Keratinocyte (primary cell): Measurements from ENCODE around the gene MYT1. TPM values are rescaled to one million over a fixed set of nuclear protein-coding genes. Genes with fewer than 3 reads are reported as not detected.

Experiments used
- DNase-seq: peaks from one replicate; pipeline ENCODE4 v3.0.0-alpha.2; 2011; ENCODE audit warnings: low read depth, missing footprints, low spot score
- FAIRE-seq: peaks from 2 replicates; lab custom pipeline; 2011; peaks lifted over from hg19 to GRCh38; lab: Jason Lieb, UNC
- H2AFZ ChIP-seq: 2 replicates; pipeline ENCODE4 v1.6.0; 2012; ENCODE audit warnings: low read length, control low read depth, inconsistent platforms; ENCODE audit not compliant: control insufficient read depth
- H3K27ac ChIP-seq: 2 replicates; pipeline ENCODE4 v1.5.1; 2011; ENCODE audit warnings: low read length; ENCODE audit not compliant: control insufficient read depth, insufficient read depth
- H3K27me3 ChIP-seq: 3 replicates; pipeline ENCODE4 v1.6.0; 2011; ENCODE audit warnings: low read length; ENCODE audit not compliant: control insufficient read depth, insufficient read depth; ENCODE audit errors: extremely low read depth
- H3K36me3 ChIP-seq, 2 experiments: 2 replicates in 1 of 2; 3 replicates in 1 of 2; pipeline ENCODE4 v1.5.1; 2011; ENCODE audit warnings: low read length in 2 of 2, mild to moderate bottlenecking in 1 of 2; ENCODE audit not compliant: control insufficient read depth in 2 of 2, insufficient read depth in 2 of 2; ENCODE audit errors: extremely low read depth in 1 of 2
- H3K4me1 ChIP-seq: 3 replicates; pipeline ENCODE4 v1.5.1; 2011; ENCODE audit warnings: low read length; ENCODE audit not compliant: control insufficient read depth, insufficient read depth; ENCODE audit errors: extremely low read depth
- H3K4me2 ChIP-seq: 3 replicates; pipeline ENCODE4 v1.6.0; 2011; ENCODE audit warnings: low read depth, low read length; ENCODE audit not compliant: control insufficient read depth, insufficient read depth; ENCODE audit errors: extremely low read depth
- H3K4me3 ChIP-seq, 3 experiments: fragments of 200-600 bp in 1 of 3; sonication (generic) in 1 of 3; 2 replicates in 2 of 3; 3 replicates in 1 of 3; pipeline ENCODE4 v1.5.1; 2011 to 2016; ENCODE audit warnings: low read length in 3 of 3, mild to moderate bottlenecking in 3 of 3, control low read depth in 2 of 3, inconsistent platforms in 1 of 3, low read depth in 1 of 3, mixed read lengths in 1 of 3, mixed run types in 1 of 3, moderate library complexity in 1 of 3; ENCODE audit not compliant: control insufficient read depth in 2 of 3, insufficient read depth in 2 of 3; ENCODE audit errors: extremely low read depth in 1 of 3
- H3K79me2 ChIP-seq: 2 replicates; pipeline ENCODE4 v1.6.0; 2012; ENCODE audit warnings: low read length; ENCODE audit not compliant: control insufficient read depth, insufficient read depth
- H3K9ac ChIP-seq: 3 replicates; pipeline ENCODE4 v1.6.0; 2011; ENCODE audit warnings: low read length; ENCODE audit not compliant: control insufficient read depth, insufficient read depth; ENCODE audit errors: extremely low read depth
- H3K9me1 ChIP-seq: 3 replicates; pipeline ENCODE4 v1.6.0; 2011; ENCODE audit warnings: low read length; ENCODE audit not compliant: control insufficient read depth, insufficient read depth; ENCODE audit errors: extremely low read depth
- H3K9me3 ChIP-seq: 2 replicates; pipeline ENCODE4 v1.5.1; 2012; ENCODE audit warnings: low read depth, low read length; ENCODE audit not compliant: control insufficient read depth
- H4K20me1 ChIP-seq: 3 replicates; pipeline ENCODE4 v1.6.0; 2011; ENCODE audit warnings: low read length; ENCODE audit not compliant: control insufficient read depth, insufficient read depth; ENCODE audit errors: extremely low read depth
- CTCF ChIP-seq, 3 experiments: IDR thresholded peaks in 1 of 3; conservative IDR thresholded peaks in 1 of 3; optimal IDR thresholded peaks in 1 of 3; 2 replicates in 2 of 3; 3 replicates in 1 of 3; pipeline versions ENCODE3 to v1.5.1; 2011; ENCODE audit warnings: low read length in 3 of 3, mild to moderate bottlenecking in 3 of 3, moderate library complexity in 2 of 3, control low read depth in 1 of 3, inconsistent platforms in 1 of 3; ENCODE audit not compliant: insufficient read depth in 2 of 3; ENCODE audit errors: extremely low read depth in 1 of 3
- EZH2 ChIP-seq: IDR thresholded peaks from one replicate; pipeline ENCODE4 v1.6.1; 2012; ENCODE audit warnings: inconsistent platforms, mild to moderate bottlenecking, low read length, moderate library complexity
- dilution Hi-C: fragments of 300-500 bp; cut with MboI; formaldehyde crosslinking; loops from one replicate; pipeline ENCODE4 v1.7.0; 2020; ENCODE audit warnings: low sequenced_read_pairs; ENCODE audit not compliant: extremely low pct_ligation_motif_present
- polyA plus RNA-seq, 5 experiments: library from polyadenylated mRNA; depleted of rRNA in 3 of 5; stranded (reverse) in 3 of 5; stranded (forward) in 1 of 5; unstranded in 1 of 5; fragments of >200 nt; gene quantifications; 1 replicate in 1 of 5; 2 replicates in 3 of 5; 3 replicates in 1 of 5; pipeline versions ENCODE4 v1.2.1 to v1.2.3, GENCODE V29; 2011 to 2012; ENCODE audit warnings: missing spikeins in 2 of 5, low read depth in 1 of 5, low replicate concordance in 1 of 5

MYT1 gene
- polyA plus RNA-seq, 1 donor (not counting 4 experiments of a cell fraction or from before 2014, with no cell fraction given), result not detected

DNA sequence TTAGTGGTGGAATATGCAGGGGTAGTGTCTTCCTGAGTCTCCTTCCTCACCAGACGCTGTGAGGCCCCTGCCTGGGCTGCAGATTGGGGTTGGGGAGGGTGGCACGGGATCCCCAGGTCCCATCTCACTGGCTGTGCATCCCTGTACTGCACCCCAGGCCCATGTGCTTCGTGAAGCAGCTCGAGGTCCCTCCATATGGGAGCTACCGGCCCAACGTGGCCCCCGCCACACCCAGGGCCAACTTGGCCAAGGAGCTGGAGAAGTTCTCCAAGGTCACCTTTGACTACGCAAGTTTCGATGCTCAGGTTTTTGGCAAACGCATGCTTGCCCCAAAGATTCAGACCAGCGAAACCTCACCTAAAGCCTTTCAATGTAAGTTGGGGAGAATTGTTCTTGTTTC lies 52.7 kb downstream of the MYT1 start:
- TF ChIP-seq CTCF (optimal IDR thresholded peaks at IDR 0.05 in 1 of 3, IDR thresholded peaks at IDR 0.05 in 1 of 3, conservative IDR thresholded peaks at IDR 0.05 in 1 of 3; ENCODE audit: extremely low read depth in 1 of 3, insufficient read depth in 2 of 3, low read length in 3 of 3) (no peak), EZH2 (no peak)
- no peak overlapping the region for H3K9ac ChIP-seq
- peaks cover 20% of the 10 kb centered on the region for H3K27me3 ChIP-seq

GRCh38 chr20:64217539-64218221 lies 53.4 kb downstream of the MYT1 start:
- H3K36me3 ChIP-seq, result no peaks in the 10 kb centered on the region
- H3K4me3 ChIP-seq, result no peak overlapping the region
- dilution Hi-C loops, result no loop called here
- H3K4me1 ChIP-seq, result peaks cover 44% of the 10 kb centered on the region
- TF ChIP-seq CTCF (optimal IDR thresholded peaks at IDR 0.05 in 1 of 3, IDR thresholded peaks at IDR 0.05 in 1 of 3, conservative IDR thresholded peaks at IDR 0.05 in 1 of 3; ENCODE audit: extremely low read depth in 1 of 3, insufficient read depth in 2 of 3, low read length in 3 of 3) (no peak), EZH2 (no peak)
- FAIRE-seq (peak; percentile 75), DNase-seq (no peak)
- peak overlapping the region; percentile 25 for H3K4me2 ChIP-seq
- no peak overlapping the region for H3K27ac ChIP-seq
- no peak overlapping the region for H2AFZ ChIP-seq
- H3K79me2 ChIP-seq, result no peaks in the 10 kb centered on the region
- H3K9me3 ChIP-seq, result no peaks in the 10 kb centered on the region
- no peak overlapping the region for H3K9ac ChIP-seq
- peaks cover 19% of the 10 kb centered on the region for H3K27me3 ChIP-seq
- H3K9me1 ChIP-seq, result no peaks in the 10 kb centered on the region
- H4K20me1 ChIP-seq, result no peaks in the 10 kb centered on the region

More for the DNA sequence above, 52.7 kb downstream of the MYT1 start:
- H3K9me3 ChIP-seq, result no peaks in the 10 kb centered on the region
- no peak overlapping the region for H3K4me2 ChIP-seq
- H3K79me2 ChIP-seq, result no peaks in the 10 kb centered on the region
- H2AFZ ChIP-seq, result no peak overlapping the region
- no peaks in the 10 kb centered on the region for H3K9me1 ChIP-seq
- no peak overlapping the region for H3K4me3 ChIP-seq
- no peaks in the 10 kb centered on the region for H3K36me3 ChIP-seq
- H4K20me1 ChIP-seq, result no peaks in the 10 kb centered on the region
- dilution Hi-C loops, result no loop called here
- H3K27ac ChIP-seq, result no peak overlapping the region
- peaks cover 37% of the 10 kb centered on the region for H3K4me1 ChIP-seq
- no peak for DNase-seq
- FAIRE-seq, result no peak
